ENCODE measurements around the gene MPO. TPM values are rescaled to one million over a fixed set of nuclear protein-coding genes. Genes with fewer than 3 reads are reported as not detected.

Gene MPO
- total and polyA plus RNA-seq, 4 donors = 0.14 to 221 (median 0.52) TPM

DNA sequence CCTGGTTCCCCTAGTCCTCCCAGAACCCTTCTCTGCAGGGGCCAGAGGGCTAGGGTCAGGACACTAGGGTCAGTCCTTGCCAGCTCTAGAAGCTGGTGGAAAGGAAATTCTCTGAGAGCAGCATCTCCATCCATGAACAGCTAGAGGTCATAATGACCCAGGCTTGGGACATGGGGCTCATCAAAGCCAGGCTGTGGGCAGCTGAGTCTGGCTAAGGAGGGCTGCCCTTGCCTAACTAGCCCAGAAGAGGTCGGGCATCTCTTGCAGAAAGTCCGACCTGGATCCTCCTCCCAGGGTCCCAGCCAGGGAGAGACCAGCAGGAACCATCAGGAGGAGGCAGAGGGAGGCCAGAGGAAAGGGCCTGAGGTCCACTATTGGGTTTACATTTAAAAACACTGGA is 4.3 kb downstream of the MPO start (continued):
- TF ChIP-seq SP1 (IDR thresholded peaks at IDR 0.05) = no peak
- TF ChIP-seq TAF1 (conservative IDR thresholded peaks at IDR 0.05) = no peak
- TF ChIP-seq JUND (IDR thresholded peaks at IDR 0.05) = no peak

DNA sequence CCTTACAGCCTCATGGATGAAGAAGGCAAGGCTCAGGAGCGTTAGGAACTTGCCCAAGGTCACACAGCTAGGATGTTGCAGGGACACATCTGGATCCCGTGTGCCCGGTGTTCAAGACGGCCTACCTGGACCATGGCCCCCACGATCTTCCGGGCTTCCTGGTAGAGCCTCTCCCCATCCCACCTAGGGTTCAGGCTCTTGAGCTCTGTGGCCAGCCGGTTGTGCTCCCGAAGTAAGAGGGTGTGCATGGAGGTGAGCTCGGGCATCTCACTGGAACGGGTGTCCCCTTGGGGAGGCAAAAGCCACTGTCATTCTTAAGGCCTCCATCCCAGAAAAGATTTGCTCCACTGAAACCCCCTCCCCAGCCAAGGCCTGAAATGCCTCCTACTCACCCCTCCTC is 5.3 kb downstream of the MPO start:
- no peaks in the 10 kb centered on the region for H3K9me3 ChIP-seq (ENCODE audit: control insufficient read depth in 4 of 4, low read length in 3 of 4)
- no peak for DNase-seq (ENCODE audit: low spot score)
- peaks cover 0 to 9% (median 4%) of the 10 kb centered on the region in 4 donors for H3K4me1 ChIP-seq (ENCODE audit: control insufficient read depth in 4 of 4, insufficient read depth in 4 of 4, low read length in 3 of 4)
- TF ChIP-seq HNF4A (conservative IDR thresholded peaks at IDR 0.05) (no peak), HNF4G (IDR thresholded peaks at IDR 0.05) (no peak), RAD21 (IDR thresholded peaks at IDR 0.05) (no peak), RXRA (IDR thresholded peaks at IDR 0.05) (no peak), FOXA1 (IDR thresholded peaks at IDR 0.05) (no peak)
- TF ChIP-seq, protein P1, sequence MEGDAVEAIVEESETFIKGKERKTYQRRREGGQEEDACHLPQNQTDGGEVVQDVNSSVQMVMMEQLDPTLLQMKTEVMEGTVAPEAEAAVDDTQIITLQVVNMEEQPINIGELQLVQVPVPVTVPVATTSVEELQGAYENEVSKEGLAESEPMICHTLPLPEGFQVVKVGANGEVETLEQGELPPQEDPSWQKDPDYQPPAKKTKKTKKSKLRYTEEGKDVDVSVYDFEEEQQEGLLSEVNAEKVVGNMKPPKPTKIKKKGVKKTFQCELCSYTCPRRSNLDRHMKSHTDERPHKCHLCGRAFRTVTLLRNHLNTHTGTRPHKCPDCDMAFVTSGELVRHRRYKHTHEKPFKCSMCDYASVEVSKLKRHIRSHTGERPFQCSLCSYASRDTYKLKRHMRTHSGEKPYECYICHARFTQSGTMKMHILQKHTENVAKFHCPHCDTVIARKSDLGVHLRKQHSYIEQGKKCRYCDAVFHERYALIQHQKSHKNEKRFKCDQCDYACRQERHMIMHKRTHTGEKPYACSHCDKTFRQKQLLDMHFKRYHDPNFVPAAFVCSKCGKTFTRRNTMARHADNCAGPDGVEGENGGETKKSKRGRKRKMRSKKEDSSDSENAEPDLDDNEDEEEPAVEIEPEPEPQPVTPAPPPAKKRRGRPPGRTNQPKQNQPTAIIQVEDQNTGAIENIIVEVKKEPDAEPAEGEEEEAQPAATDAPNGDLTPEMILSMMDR (IDR thresholded peaks at IDR 0.05; ENCODE audit: low read depth, low read length, missing input control) = no peak
- H3K27me3 ChIP-seq (ENCODE audit: control insufficient read depth in 4 of 4, insufficient read depth in 4 of 4, low read length in 3 of 4) = peaks cover 0 to 3% (median 0%) of the 10 kb centered on the region in 4 donors
- no peak overlapping the region for H3K27ac ChIP-seq (ENCODE audit: low read depth in 1 of 2, low read length in 2 of 2)
- no peaks in the 10 kb centered on the region for H3K36me3 ChIP-seq (ENCODE audit: control insufficient read depth in 4 of 4, insufficient read depth in 3 of 4, low read depth in 1 of 4, low read length in 3 of 4)
- no peak overlapping the region for H3K9ac ChIP-seq (ENCODE audit: low read depth in 1 of 2, low read length in 2 of 2)
- no peak overlapping the region for H3K4me3 ChIP-seq (ENCODE audit: low read depth in 1 of 3, low read length in 3 of 3)
- WGBS = 77% methylated on average over 10 of the region's 10 CpGs

DNA sequence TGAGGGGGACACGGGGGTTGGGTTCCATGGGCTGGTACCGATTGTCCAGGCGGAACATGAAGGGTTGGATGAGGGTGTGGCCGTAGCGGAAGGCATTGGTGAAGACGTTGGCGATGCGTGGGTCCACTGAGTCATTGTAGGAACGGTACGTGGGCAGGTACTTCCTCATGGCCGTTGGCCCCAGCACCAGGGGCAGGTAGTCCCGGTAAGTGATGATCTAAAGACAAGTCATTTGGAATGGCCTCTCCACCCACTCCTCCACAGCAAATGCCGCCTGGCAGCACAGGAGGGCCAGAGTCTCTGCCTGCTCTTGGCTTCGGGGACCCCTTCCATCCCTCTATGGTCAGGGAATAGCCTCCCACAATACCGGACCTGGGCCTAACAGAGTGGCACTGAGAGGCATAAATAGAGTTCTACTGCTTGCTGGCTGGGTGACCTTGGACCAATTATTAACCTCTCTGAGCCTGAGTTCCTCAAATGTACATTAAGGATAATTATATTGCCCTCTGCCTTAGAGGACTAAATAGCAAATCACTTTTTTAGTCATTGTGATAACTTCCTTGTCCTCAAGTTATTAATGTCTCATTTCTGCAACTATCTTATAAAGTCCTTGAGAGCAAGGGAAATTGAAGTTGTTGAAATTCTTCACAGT is 7.2 kb downstream of the MPO start:
- Histone ChIP-seq H3K9me3 (ENCODE audit: control insufficient read depth in 4 of 4, low read length in 3 of 4) (no peaks in the 10 kb centered on the region), H3K36me3 (ENCODE audit: control insufficient read depth in 4 of 4, insufficient read depth in 3 of 4, low read depth in 1 of 4, low read length in 3 of 4) (no peaks in the 10 kb centered on the region), H3K4me1 (ENCODE audit: control insufficient read depth in 4 of 4, insufficient read depth in 4 of 4, low read length in 3 of 4) (no peaks in the 10 kb centered on the region), H3K27ac (ENCODE audit: low read depth in 1 of 2, low read length in 2 of 2) (no peak overlapping the region), H3K9ac (ENCODE audit: low read depth in 1 of 2, low read length in 2 of 2) (no peak overlapping the region), H3K27me3 (ENCODE audit: control insufficient read depth in 4 of 4, insufficient read depth in 4 of 4, low read length in 3 of 4) (no peaks in the 10 kb centered on the region), H3K4me3 (ENCODE audit: low read depth in 1 of 3, low read length in 3 of 3) (no peak overlapping the region)
- WGBS = 76% methylated on average over 15 of the region's 15 CpGs
- DNase-seq (ENCODE audit: low spot score) = no peak
- TF ChIP-seq, protein P2, sequence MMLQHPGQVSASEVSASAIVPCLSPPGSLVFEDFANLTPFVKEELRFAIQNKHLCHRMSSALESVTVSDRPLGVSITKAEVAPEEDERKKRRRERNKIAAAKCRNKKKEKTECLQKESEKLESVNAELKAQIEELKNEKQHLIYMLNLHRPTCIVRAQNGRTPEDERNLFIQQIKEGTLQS (IDR thresholded peaks at IDR 0.05) = no peak
- TF ChIP-seq EGR1 (IDR thresholded peaks at IDR 0.05; ENCODE audit: low read depth in 2 of 2) (no peak), NR2F2 (IDR thresholded peaks at IDR 0.05) (no peak), YY1 (IDR thresholded peaks at IDR 0.05) (no peak), HNF4G (IDR thresholded peaks at IDR 0.05) (no peak), RXRA (IDR thresholded peaks at IDR 0.05) (no peak), JUND (IDR thresholded peaks at IDR 0.05) (no peak), GABPA (IDR thresholded peaks at IDR 0.05 in 1 of 2, conservative IDR thresholded peaks at IDR 0.05 in 1 of 2) (no peak), RAD21 (IDR thresholded peaks at IDR 0.05) (no peak), TAF1 (conservative IDR thresholded peaks at IDR 0.05) (no peak), FOXA1 (IDR thresholded peaks at IDR 0.05) (no peak), HNF4A (conservative IDR thresholded peaks at IDR 0.05) (no peak), SP1 (IDR thresholded peaks at IDR 0.05) (no peak), FOXA2 (IDR thresholded peaks at IDR 0.05) (no peak)
- TF ChIP-seq, protein P3, sequence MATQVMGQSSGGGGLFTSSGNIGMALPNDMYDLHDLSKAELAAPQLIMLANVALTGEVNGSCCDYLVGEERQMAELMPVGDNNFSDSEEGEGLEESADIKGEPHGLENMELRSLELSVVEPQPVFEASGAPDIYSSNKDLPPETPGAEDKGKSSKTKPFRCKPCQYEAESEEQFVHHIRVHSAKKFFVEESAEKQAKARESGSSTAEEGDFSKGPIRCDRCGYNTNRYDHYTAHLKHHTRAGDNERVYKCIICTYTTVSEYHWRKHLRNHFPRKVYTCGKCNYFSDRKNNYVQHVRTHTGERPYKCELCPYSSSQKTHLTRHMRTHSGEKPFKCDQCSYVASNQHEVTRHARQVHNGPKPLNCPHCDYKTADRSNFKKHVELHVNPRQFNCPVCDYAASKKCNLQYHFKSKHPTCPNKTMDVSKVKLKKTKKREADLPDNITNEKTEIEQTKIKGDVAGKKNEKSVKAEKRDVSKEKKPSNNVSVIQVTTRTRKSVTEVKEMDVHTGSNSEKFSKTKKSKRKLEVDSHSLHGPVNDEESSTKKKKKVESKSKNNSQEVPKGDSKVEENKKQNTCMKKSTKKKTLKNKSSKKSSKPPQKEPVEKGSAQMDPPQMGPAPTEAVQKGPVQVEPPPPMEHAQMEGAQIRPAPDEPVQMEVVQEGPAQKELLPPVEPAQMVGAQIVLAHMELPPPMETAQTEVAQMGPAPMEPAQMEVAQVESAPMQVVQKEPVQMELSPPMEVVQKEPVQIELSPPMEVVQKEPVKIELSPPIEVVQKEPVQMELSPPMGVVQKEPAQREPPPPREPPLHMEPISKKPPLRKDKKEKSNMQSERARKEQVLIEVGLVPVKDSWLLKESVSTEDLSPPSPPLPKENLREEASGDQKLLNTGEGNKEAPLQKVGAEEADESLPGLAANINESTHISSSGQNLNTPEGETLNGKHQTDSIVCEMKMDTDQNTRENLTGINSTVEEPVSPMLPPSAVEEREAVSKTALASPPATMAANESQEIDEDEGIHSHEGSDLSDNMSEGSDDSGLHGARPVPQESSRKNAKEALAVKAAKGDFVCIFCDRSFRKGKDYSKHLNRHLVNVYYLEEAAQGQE (IDR thresholded peaks at IDR 0.05) = no peak
- TF ChIP-seq, protein P1 (IDR thresholded peaks at IDR 0.05; ENCODE audit: low read depth, low read length, missing input control) = no peak
- TF ChIP-seq, protein P4, sequence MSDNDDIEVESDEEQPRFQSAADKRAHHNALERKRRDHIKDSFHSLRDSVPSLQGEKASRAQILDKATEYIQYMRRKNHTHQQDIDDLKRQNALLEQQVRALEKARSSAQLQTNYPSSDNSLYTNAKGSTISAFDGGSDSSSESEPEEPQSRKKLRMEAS (IDR thresholded peaks at IDR 0.05) = no peak
- TF ChIP-seq, protein P5, sequence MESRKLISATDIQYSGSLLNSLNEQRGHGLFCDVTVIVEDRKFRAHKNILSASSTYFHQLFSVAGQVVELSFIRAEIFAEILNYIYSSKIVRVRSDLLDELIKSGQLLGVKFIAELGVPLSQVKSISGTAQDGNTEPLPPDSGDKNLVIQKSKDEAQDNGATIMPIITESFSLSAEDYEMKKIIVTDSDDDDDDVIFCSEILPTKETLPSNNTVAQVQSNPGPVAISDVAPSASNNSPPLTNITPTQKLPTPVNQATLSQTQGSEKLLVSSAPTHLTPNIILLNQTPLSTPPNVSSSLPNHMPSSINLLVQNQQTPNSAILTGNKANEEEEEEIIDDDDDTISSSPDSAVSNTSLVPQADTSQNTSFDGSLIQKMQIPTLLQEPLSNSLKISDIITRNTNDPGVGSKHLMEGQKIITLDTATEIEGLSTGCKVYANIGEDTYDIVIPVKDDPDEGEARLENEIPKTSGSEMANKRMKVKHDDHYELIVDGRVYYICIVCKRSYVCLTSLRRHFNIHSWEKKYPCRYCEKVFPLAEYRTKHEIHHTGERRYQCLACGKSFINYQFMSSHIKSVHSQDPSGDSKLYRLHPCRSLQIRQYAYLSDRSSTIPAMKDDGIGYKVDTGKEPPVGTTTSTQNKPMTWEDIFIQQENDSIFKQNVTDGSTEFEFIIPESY (IDR thresholded peaks at IDR 0.05) = no peak

Data from liver (tissue), 9 donors.